HEK293T (cell line): ENCODE measurements around the gene SCUBE1.

Experiments used
- BHLHE40 ChIP-seq: fragments of 450-650 bp; IDR thresholded peaks from 2 replicates; pipeline ENCODE4 v1.6.1; 2016; ENCODE audit warnings: mild to moderate bottlenecking, moderate library complexity, borderline replicate concordance
- FOXA1 ChIP-seq: fragments of 450-650 bp; IDR thresholded peaks from 2 replicates; pipeline ENCODE4 v1.6.1; 2016; ENCODE audit warnings: mild to moderate bottlenecking
- FOXM1 ChIP-seq: fragments of 450-650 bp; IDR thresholded peaks from 2 replicates; pipeline ENCODE4 v1.6.1; 2017; ENCODE audit warnings: mild to moderate bottlenecking, borderline replicate concordance
- HDGF ChIP-seq: fragments of 450-650 bp; IDR thresholded peaks from 2 replicates; pipeline ENCODE4 v1.6.1; 2017; ENCODE audit warnings: antibody characterized with exemption, borderline replicate concordance
- NFRKB ChIP-seq: fragments of 450-650 bp; IDR thresholded peaks from 2 replicates; pipeline ENCODE4 v1.6.1; 2016; ENCODE audit warnings: mild to moderate bottlenecking, moderate library complexity
- PKNOX1 ChIP-seq: fragments of 450-650 bp; IDR thresholded peaks from 2 replicates; pipeline ENCODE4 v1.6.1; 2016
- SP1 ChIP-seq: fragments of 450-650 bp; IDR thresholded peaks from 2 replicates; pipeline ENCODE4 v1.6.1; 2017
- SUZ12 ChIP-seq: fragments of 450-650 bp; IDR thresholded peaks from 2 replicates; pipeline ENCODE4 v1.6.1; 2016; ENCODE audit warnings: mild to moderate bottlenecking
- TARDBP ChIP-seq: fragments of 450-650 bp; IDR thresholded peaks from 2 replicates; pipeline ENCODE4 v1.6.1; 2016
- ZNF384 ChIP-seq: fragments of 450-650 bp; IDR thresholded peaks from 2 replicates; pipeline ENCODE4 v1.6.1; 2016

DNA sequence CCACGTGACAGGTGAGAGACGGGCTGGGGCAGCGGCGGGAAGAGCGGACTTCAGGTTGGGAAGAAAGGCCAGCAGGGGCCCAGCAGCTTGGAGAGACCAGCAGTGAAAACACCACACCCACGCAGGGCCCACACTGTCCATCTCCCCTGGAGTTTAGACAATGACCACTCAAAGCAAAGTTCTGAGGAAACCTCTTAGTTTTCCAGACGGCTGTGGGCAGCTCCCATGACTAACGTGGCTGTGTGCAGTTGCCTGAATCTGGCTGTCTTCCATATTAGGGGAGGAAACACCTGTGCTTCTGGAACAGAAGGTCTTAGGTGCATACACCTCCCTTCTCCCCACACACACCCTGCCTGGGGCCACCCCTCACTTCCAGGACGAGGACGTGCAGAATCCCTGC is 85.6 kb downstream of the SCUBE1 start:
- no peak for TF ChIP-seq FOXA1
- no peak for TF ChIP-seq SUZ12
- TF ChIP-seq NFRKB = no peak
- no peak for TF ChIP-seq ZNF384
- no peak for TF ChIP-seq FOXM1
- TF ChIP-seq HDGF = no peak
- TF ChIP-seq SP1 = no peak
- no peak for TF ChIP-seq BHLHE40
- no peak for TF ChIP-seq PKNOX1
- no peak for TF ChIP-seq TARDBP
